K562 treated with DMSO at 1 percent for 48 hours (cell line): ENCODE results near the gene DPPA5. TPM values are rescaled to one million over a fixed set of nuclear protein-coding genes. Genes with fewer than 3 reads are reported as not detected.

Source experiments
- total RNA-seq: library from RNA; unstranded; fragments of 300-600 nt; gene quantifications from 2 replicates; pipeline ENCODE4 v1.2.3, GENCODE V29; 2022; ENCODE audit warnings: low replicate concordance; ENCODE audit errors: extremely low read depth

DPPA5 gene, protein sequence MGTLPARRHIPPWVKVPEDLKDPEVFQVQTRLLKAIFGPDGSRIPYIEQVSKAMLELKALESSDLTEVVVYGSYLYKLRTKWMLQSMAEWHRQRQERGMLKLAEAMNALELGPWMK
- not detected in 2 replicates for total RNA-seq

DNA sequence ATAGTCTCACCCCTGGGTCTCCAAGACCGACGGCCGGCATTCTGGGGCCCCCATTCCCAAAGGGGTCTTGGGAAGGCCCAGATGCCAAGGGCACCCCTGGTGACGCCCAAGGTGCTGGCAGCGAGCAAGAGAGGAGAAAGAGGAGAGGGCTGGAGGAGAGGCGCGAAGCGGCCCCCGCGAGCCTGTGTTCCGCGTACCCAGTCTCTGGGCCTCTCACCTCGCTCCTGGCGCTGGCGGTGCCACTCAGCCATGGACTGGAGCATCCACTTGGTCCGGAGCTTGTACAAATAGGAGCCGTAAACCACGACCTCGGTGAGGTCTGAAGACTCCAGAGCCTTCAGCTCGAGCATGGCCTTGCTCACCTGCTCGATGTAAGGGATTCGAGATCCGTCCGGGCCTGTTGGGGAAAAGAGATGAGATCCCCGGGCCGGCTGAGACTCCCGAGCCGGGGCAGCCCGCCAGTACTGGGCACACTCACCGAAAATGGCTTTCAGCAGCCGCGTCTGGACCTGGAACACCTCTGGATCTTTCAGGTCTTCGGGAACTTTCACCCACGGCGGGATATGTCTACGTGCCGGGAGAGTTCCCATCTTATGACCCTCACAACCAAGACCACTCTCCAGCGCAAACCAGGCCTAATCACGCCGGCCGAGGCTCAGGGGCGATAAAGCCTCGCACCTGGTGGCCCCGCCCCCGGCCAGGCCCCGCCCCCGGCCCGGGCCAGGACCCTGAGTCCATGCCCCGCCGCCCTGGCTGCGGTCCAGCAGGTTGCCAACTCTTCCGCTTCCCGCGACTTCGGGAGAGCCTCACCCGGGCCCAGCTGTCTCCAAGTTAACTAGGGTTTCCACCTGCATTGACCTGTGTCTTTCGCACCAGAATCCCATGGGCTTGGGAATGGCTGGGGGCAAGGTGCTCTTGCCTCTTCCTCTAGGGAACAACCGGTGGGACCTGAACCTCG, at the start of gene DPPA5:
Gene DPPA5, minus strand, starts transcription at position 641 of the 958 bp plus-strand sequence. Its CDS starts 51 bp downstream, at position 590.

DNA sequence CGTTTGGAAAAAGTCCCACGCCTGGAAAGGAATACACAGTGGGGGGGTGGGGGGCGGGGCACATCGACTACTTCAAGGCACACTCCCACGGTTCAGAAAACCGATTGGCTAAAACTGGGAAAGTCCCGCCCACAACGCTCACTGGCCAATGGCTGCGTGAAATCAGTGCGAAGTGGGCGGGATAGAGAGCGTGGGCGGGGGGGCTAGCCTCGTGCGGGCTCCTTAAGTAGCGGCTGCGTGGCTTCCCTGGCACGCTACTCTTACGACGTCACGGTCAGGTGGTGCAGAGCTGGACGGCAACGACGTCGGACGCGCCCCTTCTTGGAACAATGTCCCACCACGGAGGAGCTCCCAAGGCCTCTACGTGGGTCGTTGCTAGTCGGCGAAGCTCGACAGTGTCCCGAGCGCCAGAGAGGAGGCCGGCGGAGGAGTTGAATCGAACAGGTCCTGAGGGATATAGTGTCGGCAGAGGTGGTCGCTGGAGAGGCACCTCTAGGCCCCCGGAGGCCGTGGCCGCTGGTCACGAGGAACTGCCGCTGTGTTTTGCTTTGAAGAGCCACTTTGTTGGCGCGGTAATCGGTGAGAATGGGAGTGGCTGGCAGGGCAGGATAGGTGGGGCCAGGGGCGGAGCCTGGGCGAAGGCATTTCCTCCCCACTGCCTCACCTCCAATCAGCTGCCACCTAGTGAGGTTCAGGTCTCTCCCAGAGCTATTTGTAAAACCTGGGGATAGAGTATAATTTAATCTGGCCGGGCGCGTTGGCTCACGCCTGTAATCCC, 40.7 kb upstream of the DPPA5 start, which contains the start of gene DDX43:
Gene DDX43, plus strand, starts transcription at position 252 of the 778 bp plus-strand sequence. Its CDS starts 78 bp downstream, at position 330.

DNA sequence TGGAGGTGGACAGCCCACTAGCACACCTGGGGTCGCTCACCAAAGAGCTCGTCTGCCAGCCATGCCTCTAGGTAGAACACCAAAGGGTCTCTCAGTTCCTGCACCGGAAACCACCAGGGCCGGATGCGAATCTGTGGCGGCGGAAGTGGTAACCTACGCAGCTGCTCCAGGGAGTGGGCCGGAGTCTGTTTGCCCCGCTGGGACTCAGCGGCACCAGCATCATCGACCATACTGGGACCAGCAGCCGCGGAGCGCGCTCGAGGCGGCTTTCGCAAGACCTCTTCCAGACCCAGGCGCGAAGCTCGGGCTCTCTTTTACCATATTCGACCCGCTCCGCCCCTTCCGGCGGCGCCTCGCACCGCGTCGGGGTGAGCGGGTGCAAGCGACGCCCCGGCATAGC, 15.5 kb upstream of the DPPA5 start, which contains the start of gene OOEP:
Gene OOEP, minus strand, starts transcription at position 335 of the 400 bp plus-strand sequence. Its CDS starts 105 bp downstream, at position 230.

DNA sequence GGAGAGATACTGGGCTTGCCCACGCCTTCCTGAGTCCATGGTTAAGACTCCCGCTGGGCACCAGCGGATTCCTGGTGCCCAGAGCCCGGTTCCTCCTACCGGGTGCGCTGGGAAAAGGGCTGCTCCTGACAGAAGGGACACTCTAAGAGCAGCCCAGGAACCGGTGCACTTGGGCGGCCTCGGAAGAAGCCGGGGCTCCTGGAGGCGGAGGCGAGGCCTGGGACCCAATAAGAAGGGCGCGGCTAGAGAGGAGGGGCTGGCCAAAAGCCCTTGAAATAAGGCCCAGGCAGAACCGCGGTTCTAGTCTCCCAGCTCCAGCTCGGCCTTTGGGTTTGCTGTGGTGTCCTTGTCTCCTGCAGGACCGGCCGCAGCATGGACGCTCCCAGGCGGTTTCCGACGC, 8.3 kb upstream of the DPPA5 start, which contains the start of gene KHDC3L:
Gene KHDC3L, plus strand, starts transcription at position 301 of the 400 bp plus-strand sequence. Its CDS starts 72 bp downstream, at position 373.

Other genes with a start within 250 kb of the DPPA5 start
- gene KHDC1L, start 128.8 kb downstream of the DPPA5 start, total RNA-seq: not detected in 2 replicates
- gene KHDC1, start 91.1 kb downstream of the DPPA5 start, total RNA-seq: not detected in 2 replicates
- not detected in 2 replicates for gene KHDC3L, start 8.4 kb upstream of the DPPA5 start, total RNA-seq
- gene OOEP, start 15.6 kb upstream of the DPPA5 start, total RNA-seq: not detected in 2 replicates
- gene DDX43, start 40.6 kb upstream of the DPPA5 start, total RNA-seq: not detected in 2 replicates
- not detected in 2 replicates for gene CGAS, start 98.0 kb upstream of the DPPA5 start, total RNA-seq
- not detected in 2 replicates for gene MTO1, start 107.5 kb upstream of the DPPA5 start, total RNA-seq
- gene EEF1A1, start 166.8 kb upstream of the DPPA5 start, total RNA-seq: 9,763 and 9,792 TPM in 2 replicates